NT2/D1 (cell line): ENCODE measurements around the gene KDM4B.

ENCODE experiments used
- YY1 ChIP-seq: IDR thresholded peaks from 2 replicates; pipeline ENCODE4 v1.6.1; 2011; ENCODE audit not compliant: insufficient read length, insufficient read depth
- ZNF274 ChIP-seq: IDR thresholded peaks from 2 replicates; pipeline ENCODE4 v1.6.1; 2011; ENCODE audit warnings: mild to moderate bottlenecking, low read depth, low read length

DNA sequence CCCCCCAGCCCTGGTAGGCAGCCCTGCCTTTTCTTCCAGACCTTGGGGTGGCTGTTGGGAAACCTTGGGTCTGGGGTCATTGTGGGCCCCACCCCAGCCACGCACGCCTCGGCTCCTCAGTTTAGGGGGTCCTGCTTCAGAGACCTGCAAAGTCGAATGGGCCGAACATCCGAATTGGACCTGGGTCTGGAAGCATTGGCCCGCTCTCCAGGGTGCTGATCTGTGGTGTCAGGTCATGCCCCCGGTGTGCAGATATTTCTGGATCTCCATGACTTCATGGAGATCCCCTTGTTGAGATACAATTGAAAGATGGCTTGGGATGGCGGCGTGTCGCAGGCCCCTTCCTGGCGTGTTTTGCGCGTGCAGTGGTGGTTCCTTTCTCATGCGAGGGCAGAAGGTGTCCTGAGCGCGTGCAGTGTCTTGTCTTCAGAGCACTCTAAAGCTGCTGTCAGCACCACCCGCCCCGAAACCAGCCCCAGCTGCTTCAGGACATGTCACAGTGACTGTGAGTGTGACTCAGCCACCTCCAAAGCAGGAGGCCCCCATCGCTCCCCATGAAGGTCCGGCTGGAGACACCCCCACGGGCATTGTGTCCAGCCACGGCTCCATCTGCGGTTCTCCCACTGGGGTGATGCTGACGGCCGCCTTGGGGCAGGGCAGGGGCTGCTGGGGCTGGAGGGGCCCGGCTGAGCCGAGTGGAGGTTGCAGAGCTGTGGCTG lies 112.7 kb downstream of the KDM4B start:
- no peak for TF ChIP-seq ZNF274
- no peak for TF ChIP-seq YY1
